Superior temporal gyrus (tissue), 1 donor: ENCODE data around the gene PI16.

ENCODE experiments used
- DNase-seq: peaks from one replicate; pipeline ENCODE4 v3.0.0-alpha.2; 2016; ENCODE audit errors: extremely low spot score

Gene PI16

DNA sequence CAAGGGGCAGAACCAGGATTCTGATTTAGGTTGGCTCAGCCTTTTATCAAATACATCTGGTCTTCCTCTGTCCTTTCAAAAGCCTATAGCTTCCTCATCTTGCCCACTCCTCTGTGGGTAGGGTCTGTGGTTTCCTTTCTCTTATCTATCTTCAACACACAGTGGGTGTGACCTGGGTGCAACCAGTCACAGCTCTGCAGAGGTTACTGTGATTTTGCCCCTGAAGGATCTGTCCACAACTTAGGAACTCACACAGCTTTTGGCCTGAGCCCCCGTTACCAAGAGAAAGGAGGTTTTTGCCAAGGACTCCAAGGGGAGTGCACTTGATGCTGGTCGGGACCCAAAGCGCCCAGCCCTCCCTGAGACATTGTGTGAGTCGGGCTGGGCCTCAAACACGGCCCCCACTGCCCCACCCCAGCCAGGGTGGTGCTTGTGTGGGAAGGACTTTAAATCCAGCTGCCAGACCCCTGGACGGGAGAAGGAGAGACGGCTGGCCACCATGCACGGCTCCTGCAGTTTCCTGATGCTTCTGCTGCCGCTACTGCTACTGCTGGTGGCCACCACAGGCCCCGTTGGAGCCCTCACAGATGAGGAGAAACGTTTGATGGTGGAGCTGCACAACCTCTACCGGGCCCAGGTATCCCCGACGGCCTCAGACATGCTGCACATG, at the start of gene PI16:
Gene PI16 (plus strand): TSS at position 477 of the 670 bp plus-strand sequence. CDS start 23 bp downstream, at position 500.
- no peak for DNase-seq

- DNase-seq = no peak
Measured at GRCh38 chr6:36904851-36905393, 49.6 kb upstream of the PI16 start.

DNA sequence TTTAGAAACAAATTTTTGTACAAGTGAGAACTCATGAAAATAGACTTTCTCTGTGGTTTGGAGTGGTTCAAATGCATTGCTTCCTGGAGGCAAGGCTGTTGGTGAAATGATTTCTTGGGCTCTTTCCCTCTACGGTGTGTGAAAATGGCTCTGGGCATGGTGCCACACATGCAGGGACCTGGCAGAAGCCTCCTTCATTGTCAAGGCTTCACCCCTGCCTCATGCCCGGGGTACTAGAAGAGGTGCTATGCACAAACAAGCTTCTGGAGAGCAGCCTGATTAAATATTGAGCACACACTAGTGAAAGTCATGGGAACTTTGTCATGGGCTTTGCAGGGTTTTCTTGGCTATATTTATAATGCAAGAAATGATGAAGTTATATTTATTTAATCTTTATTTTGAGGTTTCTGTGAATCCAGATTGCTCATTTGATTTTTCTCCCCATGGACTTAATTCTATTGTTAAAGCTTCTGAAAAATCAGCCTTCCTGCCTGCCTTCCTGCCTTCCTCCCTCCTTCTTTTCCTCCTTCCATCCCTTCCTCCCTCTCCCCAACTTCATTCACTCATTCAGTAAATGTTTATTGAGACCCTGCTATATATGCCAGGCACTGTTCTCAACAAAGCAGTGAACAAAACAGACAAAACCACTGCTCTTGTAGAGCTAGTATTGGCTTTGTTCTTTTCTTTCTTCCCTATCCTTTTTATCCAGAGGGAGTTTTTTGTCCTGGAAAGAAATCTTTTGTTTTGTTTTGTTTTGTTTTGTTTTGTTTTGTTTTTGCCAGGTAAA, 47.8 kb upstream of the PI16 start:
- peak; percentile 72 for DNase-seq

DNA sequence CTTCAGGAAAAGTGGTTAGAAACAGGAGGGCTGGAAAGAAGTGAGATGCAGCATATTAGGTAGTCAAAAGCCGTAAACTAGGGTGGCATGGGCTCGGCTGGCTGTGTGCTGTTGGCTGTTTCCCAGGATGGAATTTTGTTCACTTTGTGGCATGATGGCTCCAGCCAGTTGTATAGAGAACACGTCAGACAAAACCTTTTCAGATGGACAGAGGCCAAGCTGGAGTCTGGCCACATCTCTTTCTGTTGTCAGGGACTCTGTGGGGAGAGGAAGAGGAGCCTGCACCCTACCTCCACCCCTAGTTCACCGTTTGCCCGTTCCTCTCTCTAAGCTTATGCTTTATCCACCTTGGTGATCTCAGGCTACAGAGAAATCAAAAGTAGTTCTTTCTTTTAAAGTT, 46.8 kb upstream of the PI16 start:
- DNase-seq = peak; percentile 64

- DNase-seq = no peak
Measured at GRCh38 chr6:36908747-36909146, 45.8 kb upstream of the PI16 start.

GRCh38 chr6:36912030-36912454, 42.5 kb upstream of the PI16 start:
- no peak for DNase-seq

- DNase-seq = no peak
Measured at GRCh38 chr6:36912586-36912985, 42.0 kb upstream of the PI16 start.

- DNase-seq = no peak
Measured at GRCh38 chr6:36913082-36913481, 41.5 kb upstream of the PI16 start.

DNA sequence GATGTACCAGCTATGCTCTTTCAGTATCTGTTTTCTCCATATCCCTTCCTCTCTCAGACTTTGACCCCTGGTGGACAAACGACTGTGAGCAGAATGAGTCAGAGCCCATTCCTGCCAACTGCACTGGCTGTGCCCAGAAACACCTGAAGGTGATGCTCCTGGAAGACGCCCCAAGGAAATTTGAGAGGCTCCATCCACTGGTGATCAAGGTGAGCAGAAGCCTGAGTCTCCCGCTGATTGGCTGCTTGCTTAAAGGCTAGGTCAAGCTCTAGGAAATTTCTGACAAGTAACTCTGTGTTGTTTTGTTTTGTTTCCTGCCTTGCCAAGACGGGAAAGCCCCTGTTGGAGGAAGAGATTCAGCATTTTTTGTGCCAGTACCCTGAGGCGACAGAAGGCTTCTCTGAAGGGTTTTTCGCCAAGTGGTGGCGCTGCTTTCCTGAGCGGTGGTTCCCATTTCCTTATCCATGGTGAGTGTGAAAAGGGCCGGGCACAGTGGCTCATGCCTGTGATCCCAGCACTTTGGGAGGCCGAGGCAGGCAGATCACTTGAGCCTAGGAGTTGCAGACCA, 40.2 kb upstream of the PI16 start:
- no peak for DNase-seq

GRCh38 chr6:36915599-36915998, 38.9 kb upstream of the PI16 start:
- no peak for DNase-seq

- no peak for DNase-seq
Measured at GRCh38 chr6:36916126-36916525, 38.4 kb upstream of the PI16 start.

DNA sequence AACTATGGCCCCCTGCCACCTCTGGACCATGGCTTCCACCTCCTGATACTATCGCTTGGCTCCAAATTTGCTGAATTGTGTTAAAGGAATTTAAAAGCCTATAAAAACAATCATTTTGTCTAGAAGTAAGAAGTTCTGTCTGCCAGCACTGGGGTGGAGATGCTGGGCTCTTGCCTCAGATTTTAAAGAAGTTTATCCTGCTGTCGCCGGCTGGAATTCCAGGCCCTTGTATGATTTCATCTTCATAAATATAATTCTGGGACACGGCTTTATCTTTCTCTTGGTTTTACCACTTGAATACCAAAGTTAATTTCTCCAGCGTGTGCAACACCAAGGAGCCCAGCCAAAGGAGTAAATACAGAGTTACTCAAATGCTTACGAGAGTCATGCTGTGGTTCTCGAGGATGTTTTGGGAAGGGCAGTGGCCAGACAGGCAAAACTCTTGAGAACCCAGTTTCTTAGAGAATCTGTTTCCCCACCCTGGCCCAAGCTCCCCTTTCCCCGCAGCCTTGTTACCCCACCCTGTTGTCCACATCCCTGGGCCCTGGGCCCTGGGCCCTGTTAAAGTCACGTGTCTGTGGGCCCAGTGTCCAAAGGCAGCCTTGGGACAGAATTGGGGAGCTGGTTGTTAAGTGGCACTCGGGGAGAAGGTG, 36.9 kb upstream of the PI16 start:
- no peak for DNase-seq

- no peak for DNase-seq
Measured at GRCh38 chr6:36920049-36920448, 34.5 kb upstream of the PI16 start.

GRCh38 chr6:36920546-36920945, 34.0 kb upstream of the PI16 start:
- no peak for DNase-seq

DNA sequence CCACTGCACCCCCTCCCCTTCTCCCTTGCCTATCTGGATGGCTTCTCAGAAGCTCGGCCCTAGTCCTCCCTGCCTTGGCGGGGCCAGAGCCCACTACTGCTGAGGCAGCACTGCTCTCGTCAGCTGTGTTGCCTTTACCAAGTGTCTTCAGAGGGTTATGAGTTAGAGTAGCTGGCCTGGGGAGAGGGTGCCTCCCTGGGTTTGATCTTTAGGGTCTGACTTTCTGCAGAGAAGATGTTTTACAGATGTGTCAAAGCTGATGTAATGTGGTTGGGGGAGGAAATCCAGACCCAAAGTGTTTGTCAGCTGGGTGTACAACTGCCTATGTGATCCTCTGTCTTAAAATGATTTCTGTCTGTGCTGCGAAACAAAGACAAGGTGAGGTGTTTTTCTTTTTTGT, 30.4 kb upstream of the PI16 start:
- DNase-seq = no peak

GRCh38 chr6:36924778-36925374, 29.7 kb upstream of the PI16 start:
- DNase-seq = peak; percentile 34

GRCh38 chr6:36925809-36926208, 28.7 kb upstream of the PI16 start:
- no peak for DNase-seq

- no peak for DNase-seq
Measured at GRCh38 chr6:36926708-36927513, 27.6 kb upstream of the PI16 start.

- DNase-seq = no peak
Measured at GRCh38 chr6:36927691-36928546, 26.6 kb upstream of the PI16 start.

GRCh38 chr6:36928547-36928918, 26.0 kb upstream of the PI16 start:
- no peak for DNase-seq
